Activated T-cell treated with anti-CD3 and anti-CD28 coated beads, Interleukin-2, amount 50 U/mL, for 72 hours (primary cell): ENCODE measurements around the gene ARHGAP22. TPM values are rescaled to one million over a fixed set of nuclear protein-coding genes. Genes with fewer than 3 reads are reported as not detected.

Experiments
- ATAC-seq, 2 donors: fragments of 150-1000 bp; cut with Tn5 transposase; replicated peaks in 1 of 2; 2 replicates each; pipeline ENCODE4 v1.10.0; 2021; ENCODE audit warnings: moderate library complexity in 2 of 2, mild to moderate bottlenecking in 1 of 2
- DNase-seq, 2 donors: peaks; one replicate each; pipeline ENCODE4 v3.0.0; 2021 to 2022; ENCODE audit warnings: mixed read lengths in 1 of 2
- H3K27ac Mint-ChIP-seq: one replicate; pipeline ENCODE4 v1.8.0; 2022; ENCODE audit warnings: mild to moderate bottlenecking, moderate library complexity, mixed read lengths
- H3K27me3 Mint-ChIP-seq: one replicate; pipeline ENCODE4 v1.8.0; 2022; ENCODE audit warnings: low read depth, mixed read lengths
- H3K36me3 Mint-ChIP-seq, 2 donors: one replicate each; pipeline ENCODE4 v1.8.0; 2022; ENCODE audit warnings: mixed read lengths in 2 of 2, mild to moderate bottlenecking in 1 of 2; ENCODE audit not compliant: insufficient read depth in 2 of 2
- H3K4me1 Mint-ChIP-seq: one replicate; pipeline ENCODE4 v1.8.0; 2022; ENCODE audit warnings: low read depth, mixed read lengths
- H3K4me3 Mint-ChIP-seq, 2 donors: one replicate each; pipeline ENCODE4 v1.8.0; 2022; ENCODE audit warnings: mild to moderate bottlenecking in 2 of 2, mixed read lengths in 2 of 2, moderate library complexity in 2 of 2
- H3K9me3 Mint-ChIP-seq, 2 donors: one replicate each; pipeline ENCODE4 v1.8.0; 2022; ENCODE audit warnings: mixed read lengths in 2 of 2
- total RNA-seq, 2 donors: library from RNA; stranded (reverse); gene quantifications; one replicate each; pipeline ENCODE4 v1.2.3, GENCODE V29; 2022

ARHGAP22 gene
- total RNA-seq, 2 donors from 2014 or later, result not detected

GRCh38 chr10:48579251-48579960 is 25.5 kb downstream of the ARHGAP22 start:
- H3K36me3 Mint-ChIP-seq, result no peaks in the 10 kb centered on the region
- no peaks in the 10 kb centered on the region for H3K9me3 Mint-ChIP-seq
- no peak overlapping the region for H3K27ac Mint-ChIP-seq
- H3K27me3 Mint-ChIP-seq, result peaks cover 16% of the 10 kb centered on the region
- no peak overlapping the region for H3K4me3 Mint-ChIP-seq
- DNase-seq (no peak), ATAC-seq (no peak)
- H3K4me1 Mint-ChIP-seq, result no peaks in the 10 kb centered on the region

DNA sequence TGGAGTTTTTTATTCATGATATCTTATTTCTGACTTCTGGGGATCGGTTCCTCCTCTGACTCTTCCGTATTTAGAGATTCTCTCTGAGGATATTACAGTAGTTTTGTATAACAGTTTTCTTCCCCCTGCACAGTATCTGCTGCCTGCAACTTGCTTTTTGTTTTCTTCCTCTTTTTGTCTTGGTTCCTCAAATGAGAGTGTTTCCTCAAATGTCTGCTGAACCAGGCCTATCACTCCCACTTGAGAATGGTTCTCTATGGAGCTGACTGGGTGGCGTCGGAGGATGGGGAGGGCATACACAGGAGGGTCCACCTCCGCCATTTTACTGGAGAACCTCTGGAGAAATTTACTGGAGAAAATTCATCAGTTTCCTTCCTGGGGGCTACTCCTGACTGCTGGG is 27.7 kb downstream of the ARHGAP22 start:
- H3K36me3 Mint-ChIP-seq, result no peaks in the 10 kb centered on the region
- H3K27ac Mint-ChIP-seq, result no peak overlapping the region
- H3K27me3 Mint-ChIP-seq, result peaks cover 16% of the 10 kb centered on the region
- no peaks in the 10 kb centered on the region for H3K4me1 Mint-ChIP-seq
- H3K4me3 Mint-ChIP-seq, result no peak overlapping the region
- no peaks in the 10 kb centered on the region for H3K9me3 Mint-ChIP-seq
- ATAC-seq, result no peak
- no peak for DNase-seq

- no peak for ATAC-seq
- no peaks in the 10 kb centered on the region for H3K36me3 Mint-ChIP-seq
- H3K27me3 Mint-ChIP-seq, result peaks cover 16% of the 10 kb centered on the region
- H3K4me1 Mint-ChIP-seq, result no peaks in the 10 kb centered on the region
- no peak overlapping the region for H3K27ac Mint-ChIP-seq
- no peaks in the 10 kb centered on the region for H3K9me3 Mint-ChIP-seq
- DNase-seq, result no peak
- no peak overlapping the region for H3K4me3 Mint-ChIP-seq
Measured at GRCh38 chr10:48576501-48576900, 28.4 kb downstream of the ARHGAP22 start.

DNA sequence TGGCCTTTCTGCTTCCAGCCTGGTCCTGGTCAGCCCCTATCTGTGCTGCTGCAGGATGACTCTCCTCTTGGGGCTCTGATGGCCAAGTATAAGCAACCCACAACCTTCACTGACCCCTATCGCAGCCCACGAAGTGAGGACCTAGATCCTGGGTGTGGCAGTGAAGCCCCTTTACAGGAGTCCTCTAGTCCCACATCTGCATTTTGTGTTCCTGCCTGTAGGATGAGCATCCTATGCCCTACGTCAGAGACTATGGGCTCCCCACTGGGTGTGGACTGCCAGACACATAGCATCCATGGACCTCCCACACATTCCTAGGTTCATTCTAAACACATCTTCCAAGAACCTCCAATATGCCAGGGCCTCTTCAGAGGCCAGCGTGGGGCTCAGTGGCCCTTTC is 29.0 kb downstream of the ARHGAP22 start:
- DNase-seq, result no peak
- no peak overlapping the region for H3K4me3 Mint-ChIP-seq
- no peaks in the 10 kb centered on the region for H3K36me3 Mint-ChIP-seq
- no peak for ATAC-seq
- H3K27me3 Mint-ChIP-seq, result peaks cover 16% of the 10 kb centered on the region
- H3K4me1 Mint-ChIP-seq, result no peaks in the 10 kb centered on the region
- no peak overlapping the region for H3K27ac Mint-ChIP-seq
- no peaks in the 10 kb centered on the region for H3K9me3 Mint-ChIP-seq

DNA sequence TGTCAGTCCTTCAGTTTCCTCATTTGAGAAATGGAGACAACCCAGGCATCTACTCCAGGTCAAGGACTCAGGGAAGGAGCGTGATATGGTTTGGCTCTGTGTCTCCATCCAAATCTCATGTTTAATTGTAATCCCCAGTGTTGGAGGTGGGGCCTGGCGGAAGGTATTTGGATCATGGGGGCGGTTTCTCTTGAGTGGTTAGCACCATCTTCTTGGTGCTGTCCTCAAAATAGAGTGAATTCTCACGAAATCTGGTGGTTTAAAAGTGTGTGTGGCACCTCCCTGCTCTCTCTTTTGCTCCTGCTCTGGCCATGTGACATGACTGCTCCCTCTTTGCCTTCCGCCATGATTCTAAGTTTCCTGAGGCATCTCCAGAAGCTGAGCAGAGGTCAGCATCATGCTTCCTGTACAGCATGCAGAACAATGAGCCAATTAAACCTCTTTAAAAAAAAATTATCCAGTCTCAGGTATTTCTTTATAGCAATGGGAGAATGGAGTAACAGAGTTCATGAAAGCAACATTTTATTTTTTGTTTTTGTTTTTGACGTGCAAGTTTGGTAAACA is 30.0 kb downstream of the ARHGAP22 start:
- H3K27me3 Mint-ChIP-seq, result peaks cover 11% of the 10 kb centered on the region
- no peaks in the 10 kb centered on the region for H3K9me3 Mint-ChIP-seq
- no peak overlapping the region for H3K27ac Mint-ChIP-seq
- no peak overlapping the region for H3K4me3 Mint-ChIP-seq
- ATAC-seq (no peak), DNase-seq (no peak)
- no peaks in the 10 kb centered on the region for H3K4me1 Mint-ChIP-seq
- no peaks in the 10 kb centered on the region for H3K36me3 Mint-ChIP-seq

- no peaks in the 10 kb centered on the region for H3K9me3 Mint-ChIP-seq
- no peak for ATAC-seq
- H3K27me3 Mint-ChIP-seq, result peaks cover 6% of the 10 kb centered on the region
- no peaks in the 10 kb centered on the region for H3K4me1 Mint-ChIP-seq
- H3K36me3 Mint-ChIP-seq, result no peaks in the 10 kb centered on the region
- no peak for DNase-seq
- no peak overlapping the region for H3K27ac Mint-ChIP-seq
- no peak overlapping the region for H3K4me3 Mint-ChIP-seq
Measured at GRCh38 chr10:48574322-48574796, 30.5 kb downstream of the ARHGAP22 start.

DNA sequence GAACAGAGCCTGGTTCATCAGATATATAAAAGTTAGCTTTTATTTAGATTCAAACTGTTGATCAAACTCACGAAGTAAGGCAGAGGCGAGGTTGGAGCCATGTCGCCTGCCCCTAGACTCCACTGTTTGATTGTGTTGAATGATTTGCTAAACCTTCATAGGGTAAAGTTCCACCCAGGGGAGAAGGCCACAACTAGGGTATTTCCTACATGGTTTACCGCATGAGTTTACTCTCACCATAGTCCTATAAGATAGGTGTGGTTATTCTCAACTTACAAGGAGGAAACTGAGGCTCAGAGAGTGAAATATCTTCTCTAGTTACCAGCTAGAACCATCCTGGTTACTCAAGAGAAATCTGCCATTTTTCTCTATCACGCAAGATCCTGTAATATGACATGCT is 31.8 kb downstream of the ARHGAP22 start:
- DNase-seq, result no peak
- Mint-ChIP-seq H3K27ac (no peak overlapping the region), H3K4me3 (no peak overlapping the region), H3K4me1 (no peaks in the 10 kb centered on the region), H3K36me3 (no peaks in the 10 kb centered on the region), H3K27me3 (no peaks in the 10 kb centered on the region), H3K9me3 (no peaks in the 10 kb centered on the region)
- no peak for ATAC-seq

- H3K4me3 Mint-ChIP-seq, result no peak overlapping the region
- H3K27ac Mint-ChIP-seq, result no peak overlapping the region
- H3K9me3 Mint-ChIP-seq, result no peaks in the 10 kb centered on the region
Measured at GRCh38 chr10:48572414-48572813, 32.5 kb downstream of the ARHGAP22 start.

GRCh38 chr10:48568546-48568945 is 36.3 kb downstream of the ARHGAP22 start:
- Mint-ChIP-seq H3K4me1 (no peaks in the 10 kb centered on the region), H3K36me3 (no peaks in the 10 kb centered on the region), H3K9me3 (no peaks in the 10 kb centered on the region), H3K4me3 (no peak overlapping the region), H3K27ac (no peak overlapping the region), H3K27me3 (no peaks in the 10 kb centered on the region)
- DNase-seq (no peak), ATAC-seq (no peak)

More at GRCh38 chr10:48572414-48572813, 32.5 kb downstream of the ARHGAP22 start:
- ATAC-seq (no peak), DNase-seq (no peak)
- H3K27me3 Mint-ChIP-seq, result no peaks in the 10 kb centered on the region
- H3K36me3 Mint-ChIP-seq, result no peaks in the 10 kb centered on the region
- no peaks in the 10 kb centered on the region for H3K4me1 Mint-ChIP-seq

DNA sequence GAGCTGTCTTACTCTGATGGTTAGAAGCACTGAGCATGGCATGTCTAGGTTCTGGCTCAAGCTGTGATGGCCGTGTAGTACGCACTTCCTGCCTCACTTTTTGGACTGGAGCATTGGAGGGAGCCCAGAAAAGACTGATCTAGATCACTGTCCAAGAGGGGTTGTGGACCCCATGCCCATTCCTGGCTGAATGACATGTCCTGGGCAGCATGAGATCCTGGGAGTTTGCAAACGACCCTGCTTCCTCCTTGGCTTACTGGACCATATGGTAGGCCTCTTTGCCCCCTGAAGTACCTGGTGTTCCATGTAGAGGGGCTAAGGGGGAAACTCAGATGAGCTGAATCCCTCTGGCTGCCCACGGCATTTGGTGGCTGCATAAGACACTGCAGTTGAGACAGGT is 36.7 kb downstream of the ARHGAP22 start:
- no peaks in the 10 kb centered on the region for H3K27me3 Mint-ChIP-seq
- no peak overlapping the region for H3K27ac Mint-ChIP-seq
- no peaks in the 10 kb centered on the region for H3K36me3 Mint-ChIP-seq
- no peak for ATAC-seq
- H3K9me3 Mint-ChIP-seq, result no peaks in the 10 kb centered on the region
- H3K4me1 Mint-ChIP-seq, result no peaks in the 10 kb centered on the region
- no peak for DNase-seq
- H3K4me3 Mint-ChIP-seq, result no peak overlapping the region

DNA sequence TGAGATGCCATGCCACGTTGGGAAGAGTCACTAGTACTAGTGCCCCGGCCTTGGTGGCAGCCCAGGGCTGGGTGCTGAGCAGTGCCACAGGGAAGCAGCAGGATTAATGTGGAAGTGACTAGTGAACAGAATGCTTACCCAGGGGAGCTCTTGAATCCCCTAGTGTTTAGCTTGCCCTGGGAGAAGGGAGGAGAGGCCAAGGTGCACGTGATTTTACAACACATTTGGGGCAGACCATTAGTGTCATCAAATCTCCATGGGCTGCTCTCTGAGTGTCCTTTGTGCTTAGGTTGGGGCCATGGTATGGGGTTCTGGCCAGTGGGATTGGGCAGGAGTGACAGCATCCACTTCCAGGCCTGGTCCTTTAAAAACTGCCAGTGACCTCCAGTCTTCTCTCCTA is 37.5 kb downstream of the ARHGAP22 start:
- H3K27ac Mint-ChIP-seq, result no peak overlapping the region
- no peaks in the 10 kb centered on the region for H3K36me3 Mint-ChIP-seq
- H3K27me3 Mint-ChIP-seq, result no peaks in the 10 kb centered on the region
- no peak for ATAC-seq
- DNase-seq, result no peak
- H3K9me3 Mint-ChIP-seq, result no peaks in the 10 kb centered on the region
- H3K4me3 Mint-ChIP-seq, result no peak overlapping the region
- no peaks in the 10 kb centered on the region for H3K4me1 Mint-ChIP-seq

DNA sequence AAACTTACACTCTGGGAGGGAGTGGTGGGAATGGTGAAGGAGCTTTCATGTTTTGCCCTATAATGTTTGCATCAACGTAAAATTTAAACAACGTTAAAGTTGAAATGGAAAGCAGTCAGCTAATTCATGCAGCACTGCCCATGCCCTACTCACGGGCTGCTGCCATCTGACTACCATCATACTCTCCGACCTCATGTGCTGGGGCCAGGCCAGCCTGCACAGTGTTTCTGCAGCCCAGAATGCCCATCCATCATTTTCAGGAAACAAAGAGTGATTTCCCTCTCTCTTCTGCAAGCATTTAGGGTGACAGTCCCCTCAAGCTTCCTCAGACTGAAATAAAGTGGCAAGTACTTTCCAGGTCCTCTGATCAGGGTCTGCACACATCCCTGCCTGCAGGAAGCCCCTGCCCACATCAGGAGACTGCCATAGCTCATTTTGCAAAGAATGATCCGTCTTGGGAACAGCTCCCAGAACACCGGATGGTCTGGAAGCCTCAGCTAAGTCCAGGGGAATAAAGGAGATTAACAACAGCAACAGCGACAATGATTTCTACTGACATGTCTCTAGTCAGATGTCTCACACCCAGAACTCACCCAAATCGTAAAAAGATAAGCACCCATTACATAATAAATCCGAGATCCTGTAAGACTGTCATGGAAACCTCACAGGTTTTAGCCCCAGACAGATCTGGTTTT is 40.3 kb downstream of the ARHGAP22 start:
- Mint-ChIP-seq H3K4me1 (no peaks in the 10 kb centered on the region), H3K9me3 (no peaks in the 10 kb centered on the region), H3K36me3 (no peaks in the 10 kb centered on the region), H3K4me3 (no peak overlapping the region), H3K27ac (no peak overlapping the region), H3K27me3 (no peaks in the 10 kb centered on the region)
- DNase-seq (no peak), ATAC-seq (no peak)

DNA sequence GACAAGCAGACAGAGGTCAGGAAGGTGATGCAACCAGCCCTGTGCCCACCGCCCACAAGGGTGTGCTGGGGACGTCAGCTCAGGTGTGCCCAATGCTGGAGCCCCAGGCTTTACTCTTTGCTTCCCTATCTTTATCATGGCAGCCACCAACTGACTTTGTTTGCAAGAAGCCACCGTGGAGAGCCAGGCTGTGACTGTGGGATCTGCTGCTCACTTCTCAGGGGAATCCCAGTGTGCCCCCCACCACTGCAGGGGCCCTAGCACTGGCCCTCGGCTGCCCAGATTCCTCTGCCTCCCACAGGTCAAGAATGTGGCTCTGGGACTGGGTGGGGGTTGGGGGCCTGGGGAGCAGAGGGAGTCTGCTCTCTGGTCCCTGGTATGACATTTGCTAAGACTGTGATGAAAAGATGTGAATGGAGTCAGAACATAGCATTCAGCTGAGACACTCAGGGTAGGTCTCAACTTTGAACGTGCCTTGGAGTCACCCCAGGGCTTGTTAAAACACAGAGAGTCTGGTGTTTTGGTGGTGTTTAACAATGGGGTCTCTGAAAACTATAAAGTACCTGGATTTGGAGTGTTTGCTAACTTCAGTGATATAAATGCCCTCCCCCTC is 47.3 kb downstream of the ARHGAP22 start:
- H3K4me3 Mint-ChIP-seq, result no peak overlapping the region
- DNase-seq, result no peak
- H3K27me3 Mint-ChIP-seq, result no peaks in the 10 kb centered on the region
- no peak overlapping the region for H3K27ac Mint-ChIP-seq
- no peak for ATAC-seq
- H3K4me1 Mint-ChIP-seq, result no peaks in the 10 kb centered on the region
- no peaks in the 10 kb centered on the region for H3K36me3 Mint-ChIP-seq
- H3K9me3 Mint-ChIP-seq, result no peaks in the 10 kb centered on the region
